Natural killer cell (primary cell): ENCODE data around the gene TTI1. TPM values are rescaled to one million over a fixed set of nuclear protein-coding genes. Genes with fewer than 3 reads are reported as not detected.
A peak's percentile ranks its signal among the peaks of the same experiment; 100 is the strongest.
"Not testable (repeated sequence)": the region's sequence is repeated elsewhere in the genome, so short reads cannot be mapped to it uniquely, and the experiment has no call there.

Experiments used
- ATAC-seq, 3 donors: fragments of 150-1000 bp in 2 of 3; fragments of 200-7000 bp in 1 of 3; cut with Tn5 transposase; 1 replicate in 1 of 3; 2 replicates in 2 of 3; pipeline ENCODE4 v1.10.0; 2021; ENCODE audit warnings: mild to moderate bottlenecking in 2 of 3, moderate library complexity in 2 of 3
- DNase-seq, 2 donors: peaks; one replicate each; pipeline versions ENCODE4 v3.0.0 to v3.0.0-alpha.2; 2013 to 2021; ENCODE audit warnings: mixed read lengths in 1 of 2
- H3K27ac ChIP-seq: one replicate; pipeline ENCODE4 v1.5.1; 2013; ENCODE audit warnings: mild to moderate bottlenecking, low read length
- H3K27me3 ChIP-seq: one replicate; pipeline ENCODE4 v1.6.1; 2013; ENCODE audit warnings: low read length; ENCODE audit not compliant: control insufficient read depth, insufficient read depth
- H3K36me3 ChIP-seq: one replicate; pipeline ENCODE4 v1.6.1; 2013; ENCODE audit warnings: low read length; ENCODE audit not compliant: control insufficient read depth, insufficient read depth
- H3K4me1 ChIP-seq: one replicate; pipeline ENCODE4 v1.6.1; 2013; ENCODE audit warnings: low read length; ENCODE audit not compliant: control insufficient read depth, insufficient read depth
- H3K4me3 ChIP-seq: one replicate; pipeline ENCODE4 v1.5.1; 2013; ENCODE audit warnings: low read length
- H3K9me3 ChIP-seq: one replicate; pipeline ENCODE4 v1.6.1; 2013; ENCODE audit warnings: low read length; ENCODE audit not compliant: control insufficient read depth, insufficient read depth
- H3K27ac Mint-ChIP-seq, 2 donors: one replicate each; pipeline ENCODE4 v1.8.0; 2022; ENCODE audit warnings: mild to moderate bottlenecking in 2 of 2, mixed read lengths in 2 of 2, moderate library complexity in 1 of 2
- H3K27me3 Mint-ChIP-seq, 2 donors: one replicate each; pipeline ENCODE4 v1.8.0; 2022; ENCODE audit warnings: low read depth in 2 of 2, mixed read lengths in 2 of 2
- H3K36me3 Mint-ChIP-seq: one replicate; pipeline ENCODE4 v1.8.0; 2022; ENCODE audit warnings: mixed read lengths
- H3K4me1 Mint-ChIP-seq, 2 donors: one replicate each; pipeline ENCODE4 v1.8.0; 2022; ENCODE audit warnings: mixed read lengths in 2 of 2
- H3K4me3 Mint-ChIP-seq: one replicate; pipeline ENCODE4 v1.8.0; 2022; ENCODE audit warnings: mild to moderate bottlenecking, moderate library complexity, mixed read lengths
- H3K9me3 Mint-ChIP-seq, 2 donors: one replicate each; pipeline ENCODE4 v1.8.0; 2022; ENCODE audit warnings: mixed read lengths in 2 of 2
- CTCF ChIP-seq: fragments of 200-600 bp; IDR thresholded peaks from one replicate; pipeline ENCODE4 v1.8.0; 2022; ENCODE audit warnings: antibody characterized with exemption
- WGBS: methylation state at CpG from one replicate; pipeline ENCODE4 v1.1.7; 2013; ENCODE audit warnings: missing lambda C conversion rate; ENCODE audit not compliant: insufficient coverage; 5-methylcytosine and 5-hydroxymethylcytosine counted together
- intact Hi-C: fragments of 100-400 bp; cut with micrococcal nuclease; formaldehyde crosslinking; loops from one replicate; pipeline ENCODE4 v1.14.2; 2022
- total RNA-seq, 4 donors: library from RNA; stranded (reverse); fragments of 120-200 nt in 1 of 4; gene quantifications; one replicate each; pipeline versions ENCODE4 v1.2.3 to v1.2.4, GENCODE V29; 2013 to 2022

Gene TTI1
- total RNA-seq, 3 donors from 2014 or later (not counting 1 experiment from before 2014, with no cell fraction given) = 15.9 to 23.9 (median 18.9) TPM

GRCh38 chr20:38011696-38012095, 21.6 kb downstream of the TTI1 start:
- ATAC-seq (no peak), DNase-seq (no peak)
- no peak overlapping the region for H3K27ac Mint-ChIP-seq
- H3K4me1 Mint-ChIP-seq = peaks cover 7 to 9% of the 10 kb centered on the region in 2 donors
- H3K36me3 ChIP-seq = peaks cover 47% of the 10 kb centered on the region
- H3K27ac ChIP-seq = no peak overlapping the region
- no peaks in the 10 kb centered on the region for H3K27me3 Mint-ChIP-seq
- no peaks in the 10 kb centered on the region for H3K27me3 ChIP-seq
- intact Hi-C loops = no loop called here
- no peaks in the 10 kb centered on the region for H3K9me3 Mint-ChIP-seq
- TF ChIP-seq CTCF = no peak
- no peaks in the 10 kb centered on the region for H3K9me3 ChIP-seq
- no peak overlapping the region for H3K4me3 ChIP-seq
- H3K4me1 ChIP-seq = no peaks in the 10 kb centered on the region
- peaks cover 21% of the 10 kb centered on the region for H3K36me3 Mint-ChIP-seq
- H3K4me3 Mint-ChIP-seq = no peak overlapping the region
- WGBS = over 99% methylated on average over 5 of the region's 5 CpGs

DNA sequence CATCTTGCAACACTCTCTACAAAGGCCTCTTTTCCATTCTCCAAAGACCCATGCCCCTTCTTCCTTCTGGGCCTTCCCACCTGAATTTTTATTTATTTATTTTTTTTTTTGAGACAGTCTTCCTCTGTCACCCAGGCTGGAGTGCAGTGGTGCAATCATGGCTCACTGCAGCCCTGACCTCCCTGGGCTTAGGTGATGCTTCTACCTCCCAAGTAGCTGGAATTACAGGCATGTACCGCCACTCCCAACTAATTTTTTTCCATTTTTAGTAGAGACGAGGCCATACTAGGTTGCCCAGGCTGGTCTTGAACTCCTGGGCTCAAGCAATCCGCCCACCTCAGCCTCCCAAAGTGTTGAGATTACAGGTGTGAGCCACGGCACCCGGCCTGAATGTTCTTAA, 23.8 kb downstream of the TTI1 start:
- H3K4me1 Mint-ChIP-seq, H3K4me1 ChIP-seq, H3K4me3 Mint-ChIP-seq, H3K27me3 Mint-ChIP-seq, intact Hi-C loops, H3K9me3 ChIP-seq, ATAC-seq, H3K27me3 ChIP-seq, H3K9me3 Mint-ChIP-seq, H3K27ac ChIP-seq, DNase-seq, H3K4me3 ChIP-seq: not testable (repeated sequence)
- Mint-ChIP-seq H3K27ac (peak overlapping the region in 1 of 2 donors; percentile 38), H3K36me3 (peaks cover 19% of the 10 kb centered on the region)
- peaks cover 55% of the 10 kb centered on the region for H3K36me3 ChIP-seq
- 97% methylated on average over 5 of the region's 5 CpGs for WGBS

GRCh38 chr20:38008233-38008944, 24.9 kb downstream of the TTI1 start:
- Mint-ChIP-seq H3K27me3 (no peaks in the 10 kb centered on the region), H3K9me3 (no peaks in the 10 kb centered on the region), H3K4me3 (no peak overlapping the region), H3K27ac (peak overlapping the region in 1 of 2 donors; percentile 38), H3K36me3 (peaks cover 15% of the 10 kb centered on the region), H3K4me1 (peaks cover 6% of the 10 kb centered on the region in 2 donors)
- WGBS = 89% methylated on average over 4 of the region's 5 CpGs
- no peak overlapping the region for H3K4me3 ChIP-seq
- no peaks in the 10 kb centered on the region for H3K4me1 ChIP-seq
- intact Hi-C loops = no loop called here
- no peaks in the 10 kb centered on the region for H3K27me3 ChIP-seq
- peaks cover 58% of the 10 kb centered on the region for H3K36me3 ChIP-seq
- DNase-seq = no peak
- no peak overlapping the region for H3K27ac ChIP-seq
- no peak for ATAC-seq
- H3K9me3 ChIP-seq = no peaks in the 10 kb centered on the region
- no peak for TF ChIP-seq CTCF

- Mint-ChIP-seq H3K36me3 (peaks cover 9% of the 10 kb centered on the region), H3K27ac (no peak overlapping the region)
- intact Hi-C loops = no loop called here
Observed at GRCh38 chr20:38007526-38007925, 25.7 kb downstream of the TTI1 start.

More at GRCh38 chr20:38007526-38007925, 25.7 kb downstream of the TTI1 start:
- Histone ChIP-seq H3K4me3 (no peak overlapping the region), H3K36me3 (peaks cover 58% of the 10 kb centered on the region), H3K9me3 (no peaks in the 10 kb centered on the region), H3K4me1 (no peaks in the 10 kb centered on the region), H3K27ac (no peak overlapping the region), H3K27me3 (no peaks in the 10 kb centered on the region)
- DNase-seq (no peak), ATAC-seq (no peak)
- no peaks in the 10 kb centered on the region for H3K27me3 Mint-ChIP-seq
- TF ChIP-seq CTCF = no peak
- H3K4me1 Mint-ChIP-seq = peaks cover 6% of the 10 kb centered on the region in 2 donors
- 100% methylated on average over 1 of the region's 1 CpG for WGBS
- H3K9me3 Mint-ChIP-seq = no peaks in the 10 kb centered on the region
- H3K4me3 Mint-ChIP-seq = no peak overlapping the region
